ENCODE measurements around the gene MED23.

MED23 gene

DNA sequence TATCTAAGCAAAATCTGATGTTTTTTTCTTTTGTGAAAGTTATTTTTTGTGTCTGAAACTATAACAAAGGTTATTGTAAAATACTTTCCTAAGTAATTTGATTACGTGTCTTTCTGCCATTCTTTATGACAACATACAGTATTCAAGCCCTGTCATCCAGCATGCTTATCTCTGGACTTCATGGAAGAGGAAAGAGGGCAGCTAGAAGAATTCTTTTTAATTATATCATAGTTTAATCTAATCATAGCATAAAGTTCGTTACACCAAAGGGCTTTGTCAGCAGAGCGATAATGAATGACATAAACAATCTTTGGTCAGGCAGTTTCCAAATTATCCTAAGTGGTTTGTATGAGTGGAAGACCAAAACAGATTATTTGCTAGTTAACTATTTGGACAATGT, 12.5 kb upstream of the MED23 start:
- TF ChIP-seq EZH2phosphoT487 (IDR thresholded peaks at IDR 0.05; ENCODE audit: borderline replicate concordance): no peak
- TF ChIP-seq, protein P1, sequence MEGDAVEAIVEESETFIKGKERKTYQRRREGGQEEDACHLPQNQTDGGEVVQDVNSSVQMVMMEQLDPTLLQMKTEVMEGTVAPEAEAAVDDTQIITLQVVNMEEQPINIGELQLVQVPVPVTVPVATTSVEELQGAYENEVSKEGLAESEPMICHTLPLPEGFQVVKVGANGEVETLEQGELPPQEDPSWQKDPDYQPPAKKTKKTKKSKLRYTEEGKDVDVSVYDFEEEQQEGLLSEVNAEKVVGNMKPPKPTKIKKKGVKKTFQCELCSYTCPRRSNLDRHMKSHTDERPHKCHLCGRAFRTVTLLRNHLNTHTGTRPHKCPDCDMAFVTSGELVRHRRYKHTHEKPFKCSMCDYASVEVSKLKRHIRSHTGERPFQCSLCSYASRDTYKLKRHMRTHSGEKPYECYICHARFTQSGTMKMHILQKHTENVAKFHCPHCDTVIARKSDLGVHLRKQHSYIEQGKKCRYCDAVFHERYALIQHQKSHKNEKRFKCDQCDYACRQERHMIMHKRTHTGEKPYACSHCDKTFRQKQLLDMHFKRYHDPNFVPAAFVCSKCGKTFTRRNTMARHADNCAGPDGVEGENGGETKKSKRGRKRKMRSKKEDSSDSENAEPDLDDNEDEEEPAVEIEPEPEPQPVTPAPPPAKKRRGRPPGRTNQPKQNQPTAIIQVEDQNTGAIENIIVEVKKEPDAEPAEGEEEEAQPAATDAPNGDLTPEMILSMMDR (conservative IDR thresholded peaks at IDR 0.05; ENCODE audit: low read length): no peak
- H4K20me1 ChIP-seq (ENCODE audit: insufficient read depth, low read length, poor library complexity, severe bottlenecking): no peaks in the 10 kb centered on the region
- no peak overlapping the region for H3K4me3 ChIP-seq (ENCODE audit: low read length, poor library complexity, severe bottlenecking)
- H3K9me2 ChIP-seq (replicated peaks; ENCODE audit: low read depth, low read length): no peaks in the 10 kb centered on the region
- H3K9ac ChIP-seq (ENCODE audit: low read depth, low read length, poor library complexity, severe bottlenecking): no peak overlapping the region
- H3K4me1 ChIP-seq (ENCODE audit: insufficient read depth, low read length, poor library complexity, severe bottlenecking): no peaks in the 10 kb centered on the region
- no peaks in the 10 kb centered on the region for H3K79me2 ChIP-seq (ENCODE audit: insufficient read depth, low read length)
- no peaks in the 10 kb centered on the region for H3K27me3 ChIP-seq (ENCODE audit: insufficient read depth, low read length, poor library complexity, severe bottlenecking)
- no peaks in the 10 kb centered on the region for H3K9me3 ChIP-seq (ENCODE audit: insufficient read depth, low read depth, low read length)
- no peak overlapping the region for H3K4me2 ChIP-seq (ENCODE audit: low read depth, low read length, poor library complexity, severe bottlenecking)
- no peaks in the 10 kb centered on the region for H3K36me3 ChIP-seq (ENCODE audit: insufficient read depth, low read length)
- H3F3A ChIP-seq (ENCODE audit: low read depth): no peaks in the 10 kb centered on the region
- no peak overlapping the region for H2AFZ ChIP-seq (ENCODE audit: low read length)

DNA sequence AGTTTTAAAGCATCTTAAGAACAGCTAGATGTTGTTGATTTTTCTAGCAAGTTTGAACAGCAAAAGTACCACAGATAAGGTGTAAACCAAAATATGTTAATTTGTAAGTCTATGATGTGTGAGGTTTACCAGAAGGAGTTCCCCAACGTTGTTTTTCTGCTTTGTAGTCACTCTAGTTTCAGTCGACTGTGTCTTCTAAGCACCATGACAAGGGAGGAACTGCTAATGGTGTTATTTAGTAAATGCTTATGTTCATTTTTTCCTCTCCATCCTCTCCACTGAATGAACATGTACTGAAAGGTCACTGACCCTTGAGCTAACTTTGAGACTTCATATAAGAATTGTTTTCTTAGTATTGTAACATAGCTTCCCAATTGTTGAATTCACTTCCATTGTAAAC, 12.1 kb upstream of the MED23 start:
- Histone ChIP-seq H3K4me1 (ENCODE audit: insufficient read depth, low read length, poor library complexity, severe bottlenecking) (no peaks in the 10 kb centered on the region), H3K27me3 (ENCODE audit: insufficient read depth, low read length, poor library complexity, severe bottlenecking) (no peaks in the 10 kb centered on the region), H3K4me3 (ENCODE audit: low read length, poor library complexity, severe bottlenecking) (no peak overlapping the region), H2AFZ (ENCODE audit: low read length) (no peak overlapping the region; the same call in 1 of the 2 replicates), H3K36me3 (ENCODE audit: insufficient read depth, low read length) (no peaks in the 10 kb centered on the region), H3K79me2 (ENCODE audit: insufficient read depth, low read length) (no peaks in the 10 kb centered on the region), H3F3A (ENCODE audit: low read depth) (no peaks in the 10 kb centered on the region), H4K20me1 (ENCODE audit: insufficient read depth, low read length, poor library complexity, severe bottlenecking) (no peaks in the 10 kb centered on the region), H3K9me2 (replicated peaks; ENCODE audit: low read depth, low read length) (no peaks in the 10 kb centered on the region), H3K4me2 (ENCODE audit: low read depth, low read length, poor library complexity, severe bottlenecking) (no peak overlapping the region), H3K9ac (ENCODE audit: low read depth, low read length, poor library complexity, severe bottlenecking) (no peak overlapping the region), H3K9me3 (ENCODE audit: insufficient read depth, low read depth, low read length) (no peaks in the 10 kb centered on the region)
- TF ChIP-seq, protein P1 (conservative IDR thresholded peaks at IDR 0.05; ENCODE audit: low read length): no peak
- no peak for TF ChIP-seq EZH2phosphoT487 (IDR thresholded peaks at IDR 0.05; ENCODE audit: borderline replicate concordance)

DNA sequence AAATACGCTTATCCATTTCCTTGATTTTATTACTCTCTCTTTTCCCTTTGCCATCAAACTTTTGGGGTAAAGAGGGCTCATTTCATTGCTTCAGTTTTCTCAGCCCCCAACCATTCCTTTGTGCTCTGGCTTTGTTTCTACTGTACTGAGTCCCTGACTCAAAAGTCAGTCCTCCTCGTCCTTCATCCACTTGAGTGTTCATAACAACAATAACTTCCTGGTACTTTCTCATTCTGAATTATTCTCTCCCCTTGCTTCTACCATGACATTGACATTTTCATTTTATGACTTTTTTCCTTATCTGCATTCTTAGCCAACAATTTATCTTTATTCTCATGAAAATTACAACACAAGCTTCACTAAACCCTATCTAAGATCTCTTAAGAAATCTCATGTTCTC, 10.0 kb upstream of the MED23 start:
- Histone ChIP-seq H2AFZ (ENCODE audit: low read length) (no peak overlapping the region), H3K36me3 (ENCODE audit: insufficient read depth, low read length) (no peaks in the 10 kb centered on the region), H3K9me3 (ENCODE audit: insufficient read depth, low read depth, low read length) (no peaks in the 10 kb centered on the region), H3K9me2 (replicated peaks; ENCODE audit: low read depth, low read length) (no peaks in the 10 kb centered on the region), H3K9ac (ENCODE audit: low read depth, low read length, poor library complexity, severe bottlenecking) (no peak overlapping the region), H3K4me1 (ENCODE audit: insufficient read depth, low read length, poor library complexity, severe bottlenecking) (no peaks in the 10 kb centered on the region), H3K4me3 (ENCODE audit: low read length, poor library complexity, severe bottlenecking) (no peak overlapping the region), H3F3A (ENCODE audit: low read depth) (no peaks in the 10 kb centered on the region), H3K4me2 (ENCODE audit: low read depth, low read length, poor library complexity, severe bottlenecking) (no peak overlapping the region), H3K79me2 (ENCODE audit: insufficient read depth, low read length) (no peaks in the 10 kb centered on the region), H3K27me3 (ENCODE audit: insufficient read depth, low read length, poor library complexity, severe bottlenecking) (no peaks in the 10 kb centered on the region), H4K20me1 (ENCODE audit: insufficient read depth, low read length, poor library complexity, severe bottlenecking) (no peaks in the 10 kb centered on the region)
- TF ChIP-seq, protein P1 (conservative IDR thresholded peaks at IDR 0.05; ENCODE audit: low read length): no peak
- no peak for TF ChIP-seq EZH2phosphoT487 (IDR thresholded peaks at IDR 0.05; ENCODE audit: borderline replicate concordance)

Measured in Loucy (cell line).